ENCODE data around the gene MEN1. TPM values are rescaled to one million over a fixed set of nuclear protein-coding genes. Genes with fewer than 3 reads are reported as not detected.

Gene MEN1
- total and polyA plus RNA-seq, 2 of the 13 experiments (the other 11 are each of a cell fraction or from before 2014, with no cell fraction given), result 20.5 to 27.3 TPM

GRCh38 chr11:64778473-64779298 is 31.7 kb downstream of the MEN1 start, which contains the start of gene SF1 (continued):
- no peak for TF ChIP-seq ZNF609 (CRISPR knock-in tag; IDR thresholded peaks at IDR 0.05; ENCODE audit: borderline replicate concordance)
- no peak for TF ChIP-seq GATAD2A (CRISPR knock-in tag; IDR thresholded peaks at IDR 0.05)
- no peak for TF ChIP-seq ZBTB42 (CRISPR knock-in tag; IDR thresholded peaks at IDR 0.05)
- no peak for TF ChIP-seq SKIL (CRISPR knock-in tag; IDR thresholded peaks at IDR 0.05; ENCODE audit: borderline replicate concordance)
- TF ChIP-seq KDM1A (CRISPR knock-in tag; IDR thresholded peaks at IDR 0.05), result no peak
- no peak for TF ChIP-seq MEF2D (CRISPR knock-in tag; IDR thresholded peaks at IDR 0.05)
- TF ChIP-seq IRX3 (CRISPR knock-in tag; IDR thresholded peaks at IDR 0.05; ENCODE audit: borderline replicate concordance, low read depth), result no peak
- peak; percentile 57; the same call in 1 of the 2 replicates for TF ChIP-seq KLF12 (CRISPR knock-in tag; IDR thresholded peaks at IDR 0.05; ENCODE audit: borderline replicate concordance)
- no peak; the same call in 1 of the 2 replicates for TF ChIP-seq HCFC1 (IDR thresholded peaks at IDR 0.05; ENCODE audit: low read depth, low read length)
- TF ChIP-seq KLF6 (CRISPR knock-in tag; IDR thresholded peaks at IDR 0.05), result no peak
- TF ChIP-seq ISL2 (CRISPR knock-in tag; IDR thresholded peaks at IDR 0.05), result 0 out of 2 replicates have a peak, but pooled peaks have one; percentile 15
- peak; percentile 57; the same call in 1 of the 2 replicates for TF ChIP-seq NFKB2 (CRISPR knock-in tag; IDR thresholded peaks at IDR 0.05; ENCODE audit: borderline replicate concordance)
- no peak; the same call in 1 of the 2 replicates for TF ChIP-seq ZNF773 (CRISPR knock-in tag; IDR thresholded peaks at IDR 0.05; ENCODE audit: borderline replicate concordance)
- no peak for TF ChIP-seq ZIK1 (CRISPR knock-in tag; IDR thresholded peaks at IDR 0.05; ENCODE audit: borderline replicate concordance, low read depth)
- no peak for TF ChIP-seq ZNF740 (CRISPR knock-in tag; IDR thresholded peaks at IDR 0.05)
- TF ChIP-seq FOXA3 (CRISPR knock-in tag; IDR thresholded peaks at IDR 0.05), result 0 out of 2 replicates have a peak, but pooled peaks have one; percentile 28
- no peak for TF ChIP-seq SMARCC2 (IDR thresholded peaks at IDR 0.05)
- TF ChIP-seq RFX1 (IDR thresholded peaks at IDR 0.05), result peak; percentile 94
- 0 out of 2 replicates have a peak, but pooled peaks have one; percentile 22 for TF ChIP-seq RBAK (CRISPR knock-in tag; IDR thresholded peaks at IDR 0.05)
- TF ChIP-seq MYNN (CRISPR knock-in tag; IDR thresholded peaks at IDR 0.05; ENCODE audit: low read depth), result no peak
- TF ChIP-seq ZNF597 (CRISPR knock-in tag; IDR thresholded peaks at IDR 0.05), result no peak
- TF ChIP-seq ZNF709 (CRISPR knock-in tag; IDR thresholded peaks at IDR 0.05), result no peak
- TF ChIP-seq CENPT (CRISPR knock-in tag; IDR thresholded peaks at IDR 0.05; ENCODE audit: low read depth), result no peak

All from HepG2 (cell line).